Stimulated activated CD8-positive, alpha-beta memory T cell treated with anti-CD3 and anti-CD28 coated beads, Interleukin-7, amount 100 ng/mL, for 48 hours (primary cell): ENCODE measurements around the gene TMEM272.

Experiments used
- DNase-seq, 2 donors: peaks; one replicate each; pipeline ENCODE4 v3.0.0-alpha.2; 2020; ENCODE audit warnings: low read depth in 1 of 2; ENCODE audit errors: extremely low read depth in 1 of 2

Gene TMEM272

DNA sequence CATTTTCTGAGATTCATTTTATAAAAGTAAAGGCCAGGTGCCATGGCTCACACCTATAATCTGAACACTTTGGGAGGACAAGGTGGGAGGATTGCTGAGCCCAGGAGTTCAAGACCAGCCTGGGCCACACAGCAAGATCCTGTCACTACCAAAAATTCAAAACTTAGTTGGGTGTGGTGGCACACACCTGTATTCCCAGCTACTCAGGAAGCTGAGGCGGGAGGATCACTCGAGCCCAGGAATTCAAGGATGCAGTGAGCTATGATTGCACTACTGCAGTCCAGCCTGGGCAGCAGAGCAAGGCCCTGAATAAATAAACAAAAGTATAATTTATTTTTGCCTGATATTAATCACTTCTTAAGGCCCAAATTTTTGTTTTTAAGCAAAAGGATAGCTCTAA is 81.5 kb downstream of the TMEM272 start:
- no peak for DNase-seq
